Heart left ventricle (tissue), 16 donors: Measurements from ENCODE around the gene ASIC1. TPM values are rescaled to one million over a fixed set of nuclear protein-coding genes. Genes with fewer than 3 reads are reported as not detected.

Source experiments
- ATAC-seq, 4 donors: fragments of 200-7000 bp; cut with Tn5 transposase; one replicate each; pipeline ENCODE4 v1.9.1; 2020 to 2022; ENCODE audit warnings: moderate library complexity in 4 of 4, mild to moderate bottlenecking in 3 of 4, moderate number of reproducible peaks in 1 of 4
- DNase-seq, 5 donors: peaks; one replicate each; pipeline ENCODE4 v3.0.0-alpha.2; 2020
- H3K27ac ChIP-seq, 12 donors: fragments of 200-600 bp; sonication (generic) in 4 of 12; one replicate each; pipeline versions ENCODE4 v1.5.0 to v1.8.0; 2016 to 2022; ENCODE audit warnings: mild to moderate bottlenecking in 2 of 12
- H3K27me3 ChIP-seq, 9 donors: fragments of 200-600 bp; sonication (generic) in 2 of 9; one replicate each; pipeline versions ENCODE4 v1.5.1 to v1.8.0; 2016 to 2022; ENCODE audit warnings: mild to moderate bottlenecking in 3 of 9
- H3K36me3 ChIP-seq, 9 donors: fragments of 200-600 bp; sonication (generic) in 2 of 9; one replicate each; pipeline versions ENCODE4 v1.5.0 to v1.8.0; 2018 to 2022; ENCODE audit warnings: mild to moderate bottlenecking in 2 of 9
- H3K4me1 ChIP-seq, 12 donors: fragments of 200-600 bp; sonication (generic) in 4 of 12; one replicate each; pipeline versions ENCODE4 v1.5.0 to v1.8.0; 2016 to 2022; ENCODE audit warnings: mild to moderate bottlenecking in 3 of 12
- H3K4me3 ChIP-seq, 12 donors: fragments of 200-600 bp; sonication (generic) in 4 of 12; one replicate each; pipeline versions ENCODE4 v1.5.0 to v1.8.0; 2017 to 2022; ENCODE audit warnings: mild to moderate bottlenecking in 9 of 12, moderate library complexity in 4 of 12
- H3K9me3 ChIP-seq, 12 donors: fragments of 200-600 bp; sonication (generic) in 4 of 12; one replicate each; pipeline versions ENCODE4 v1.5.0 to v1.8.0; 2016 to 2022; ENCODE audit warnings: mild to moderate bottlenecking in 1 of 12
- POLR2A ChIP-seq, 2 donors: fragments of 450-650 bp; IDR thresholded peaks; one replicate each; pipeline ENCODE4 v1.6.1; 2017; ENCODE audit warnings: antibody characterized with exemption in 2 of 2, mild to moderate bottlenecking in 2 of 2, moderate library complexity in 2 of 2
- WGBS, 4 donors: extraction: QIAGEN DNeasy Blood & Tissue Kit in 2 of 4; methylation state at CpG; one replicate each; pipeline versions ENCODE4 v1.1.5 to v1.1.7; 2013 to 2018; 5-methylcytosine and 5-hydroxymethylcytosine counted together
- intact Hi-C, 10 donors: fragments of 100-400 bp; cut with DNase I; formaldehyde crosslinking; loops; one replicate each; pipeline versions ENCODE4 v1.11.1 to v1.14.2; 2022
- polyA plus RNA-seq, 2 donors: library from polyadenylated mRNA; stranded (reverse); fragments of 200-250 nt; gene quantifications; one replicate each; pipeline ENCODE4 v1.2.3, GENCODE V29; 2013
- total RNA-seq, 9 donors: library from RNA; depleted of rRNA in 2 of 9; stranded (reverse); fragments of >200 nt in 2 of 9; fragmentation: NEBNext Ultra II Directional in 3 of 9; extraction: Animal tissue kit (Norgen Biotek cat#: 25700) in 3 of 9; gene quantifications; one replicate each; pipeline versions ENCODE4 v1.1.0 to v1.2.4, GENCODE V29; 2016 to 2023
- TF ChIP-seq, protein P1 (sequence below), 12 donors: fragments of 200-600 bp; sonication (generic) in 4 of 12; IDR thresholded peaks; one replicate each; pipeline versions ENCODE4 v1.5.0 to v1.8.0; 2018 to 2022; ENCODE audit warnings: antibody characterized with exemption in 12 of 12, mild to moderate bottlenecking in 5 of 12
- donor health status: ischemic (EF 13 %, LVEDD 7.1; RV severe dilation, severe dysfunction).
- donor health status: healthy with polysubstance abuse.
- donor health status: DM: no; HTN: yes; CAD: no.
- donor health status: DM: no; HTN: no; CAD: no.
- donor health status: ischemic (EF 25% LVEDD 6.9; RV normal size, moderate dysfunction).
- donor health status: ischemic (EF 25% LVEDD 5.7; RV mildly dilated, moderate dysfunction).
- donor health status: healthy.
- donor health status: DM: yes; HTN: yes; CAD: no.
- donor health status: ischemic (EF 35%, LVEDD 5.7; RV mildly dilated, moderate dysfunction).
- donor health status: nonischemic (EF 11% LVEDD 7.7; RV severe dilation, severe dysfunction).
- donor health status: DM: yes; HTN: yes; CAD: no.
- donor health status: PGD.
- donor health status: ischemic (EF 29% LVEDD 5.4; RV normal size, mild dysfunction).
- donor health status: nonischemic (EF 23%, LVEDD 6.1; RV moderate dilation, normal function).

ASIC1 gene
- total and polyA plus RNA-seq, 11 donors, result 0.31 to 1.8 (median 0.71) TPM

DNA sequence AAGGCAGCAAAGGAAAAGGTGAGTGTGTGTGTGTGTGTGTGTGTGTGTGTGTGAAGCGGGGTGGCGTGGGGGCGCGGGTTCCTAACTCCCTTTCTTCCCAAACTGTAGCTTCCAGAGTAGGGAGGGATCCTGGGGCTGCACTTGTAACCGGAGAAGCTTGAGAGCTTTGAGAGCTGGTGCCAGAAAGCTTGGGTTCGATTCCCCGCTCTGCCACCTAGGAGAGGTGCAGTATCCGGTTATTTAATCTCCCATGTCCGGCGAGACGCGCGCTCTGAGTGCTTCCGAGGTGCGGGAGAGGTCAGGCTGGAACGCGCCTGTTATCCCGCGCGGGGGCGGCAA, 24.9 kb upstream of the ASIC1 start:
- peak overlapping the region in 10 of 12 donors; percentile 16 to 59 (median 38) for H3K4me3 ChIP-seq
- TF ChIP-seq, protein P1, sequence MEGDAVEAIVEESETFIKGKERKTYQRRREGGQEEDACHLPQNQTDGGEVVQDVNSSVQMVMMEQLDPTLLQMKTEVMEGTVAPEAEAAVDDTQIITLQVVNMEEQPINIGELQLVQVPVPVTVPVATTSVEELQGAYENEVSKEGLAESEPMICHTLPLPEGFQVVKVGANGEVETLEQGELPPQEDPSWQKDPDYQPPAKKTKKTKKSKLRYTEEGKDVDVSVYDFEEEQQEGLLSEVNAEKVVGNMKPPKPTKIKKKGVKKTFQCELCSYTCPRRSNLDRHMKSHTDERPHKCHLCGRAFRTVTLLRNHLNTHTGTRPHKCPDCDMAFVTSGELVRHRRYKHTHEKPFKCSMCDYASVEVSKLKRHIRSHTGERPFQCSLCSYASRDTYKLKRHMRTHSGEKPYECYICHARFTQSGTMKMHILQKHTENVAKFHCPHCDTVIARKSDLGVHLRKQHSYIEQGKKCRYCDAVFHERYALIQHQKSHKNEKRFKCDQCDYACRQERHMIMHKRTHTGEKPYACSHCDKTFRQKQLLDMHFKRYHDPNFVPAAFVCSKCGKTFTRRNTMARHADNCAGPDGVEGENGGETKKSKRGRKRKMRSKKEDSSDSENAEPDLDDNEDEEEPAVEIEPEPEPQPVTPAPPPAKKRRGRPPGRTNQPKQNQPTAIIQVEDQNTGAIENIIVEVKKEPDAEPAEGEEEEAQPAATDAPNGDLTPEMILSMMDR (IDR thresholded peaks at IDR 0.05), result no peak
- no peak for TF ChIP-seq POLR2A (IDR thresholded peaks at IDR 0.05)
- ATAC-seq, result no peak
- intact Hi-C loops, result no loop called here
- WGBS, 4 donors, result 20 to 31% (median 21%) methylated on average over 13 to 21 of the region's 21 CpGs
- H3K27me3 ChIP-seq, result peaks cover 0 to 24% (median 7%) of the 10 kb centered on the region in 9 donors
- peaks cover 0 to 8% (median 0%) of the 10 kb centered on the region in 12 donors for H3K4me1 ChIP-seq
- H3K9me3 ChIP-seq, result no peaks in the 10 kb centered on the region
- DNase-seq, result no peak
- no peaks in the 10 kb centered on the region for H3K36me3 ChIP-seq
- H3K27ac ChIP-seq, result peak overlapping the region in 1 of 12 donors; percentile 82

DNA sequence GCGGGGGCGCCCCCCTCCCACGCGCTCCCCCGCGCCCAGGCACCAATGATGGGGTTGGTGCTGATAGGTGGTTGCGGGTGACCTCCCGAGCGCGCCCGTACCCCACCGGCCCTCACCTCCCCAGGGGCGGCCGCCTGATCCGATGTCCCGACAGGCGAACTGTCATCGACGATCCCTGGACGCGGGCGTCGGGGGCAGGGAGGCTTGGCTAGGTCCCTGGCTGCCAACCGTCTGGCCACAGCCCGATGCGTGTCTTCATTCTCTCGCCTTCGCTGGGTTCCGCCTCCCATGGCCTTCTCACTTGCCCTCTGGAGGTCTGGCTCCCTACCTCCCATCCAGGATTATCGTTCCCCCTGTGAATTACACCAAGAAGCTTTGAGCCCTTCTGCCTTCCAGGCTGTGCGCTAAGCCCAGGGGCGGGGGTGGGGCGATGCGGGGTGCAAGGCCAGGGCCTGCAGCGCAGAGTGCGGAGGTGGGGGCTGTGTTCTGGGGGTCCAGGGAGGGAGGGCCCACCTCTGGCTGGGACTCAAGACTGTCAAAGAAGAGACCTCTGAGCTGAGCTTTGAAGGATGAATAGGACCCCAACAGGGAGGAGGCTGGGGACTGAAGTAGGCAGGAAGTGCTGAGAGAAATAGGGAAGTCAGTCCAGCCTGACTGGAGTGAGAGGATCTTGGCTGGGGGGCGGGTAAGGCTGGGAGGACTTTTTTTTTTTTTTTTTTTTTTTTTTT, 24.4 kb upstream of the ASIC1 start:
- peak in 3 of 4 donors; percentile 42 to 76 (median 71) for ATAC-seq
- H3K4me1 ChIP-seq, result peaks cover 0 to 8% (median 0%) of the 10 kb centered on the region in 12 donors

DNA sequence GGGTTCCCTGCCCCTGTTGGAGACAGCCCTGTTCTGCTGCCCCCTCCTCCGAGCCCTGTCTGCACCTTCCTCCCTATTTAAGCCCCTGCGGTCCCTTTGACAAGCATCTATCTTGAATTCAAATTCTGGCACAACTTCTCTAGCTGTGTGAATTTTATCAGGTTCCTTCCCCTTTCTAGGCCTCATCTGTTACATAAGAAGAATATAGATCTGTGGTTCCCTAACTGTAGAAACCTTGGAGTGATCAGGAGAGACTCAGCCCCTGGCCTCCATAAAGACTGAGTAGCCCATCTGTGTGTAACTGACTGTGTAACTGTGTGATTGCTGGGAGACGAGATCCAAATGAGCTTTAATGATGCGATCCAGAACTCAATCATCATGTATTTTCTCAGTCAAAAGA, 19.1 kb upstream of the ASIC1 start:
- intact Hi-C loops, result loop anchor here in 2 of 10 donors (5.0 kb wide), 1 partner anchor 34 kb away; no protein-coding TSS in a partner anchor
- H3K9me3 ChIP-seq, result no peaks in the 10 kb centered on the region
- 90 to 97% (median 92%) methylated on average over 4 of the region's 4 CpGs for WGBS, 4 donors
- no peak for ATAC-seq
- no peak overlapping the region for H3K27ac ChIP-seq
- H3K4me3 ChIP-seq, result no peak overlapping the region
- H3K4me1 ChIP-seq, result peaks cover 0 to 8% (median 0%) of the 10 kb centered on the region in 12 donors
- TF ChIP-seq, protein P1 (IDR thresholded peaks at IDR 0.05), result no peak
- no peak for TF ChIP-seq POLR2A (IDR thresholded peaks at IDR 0.05)
- DNase-seq, result no peak
- H3K27me3 ChIP-seq, result peaks cover 0 to 7% (median 0%) of the 10 kb centered on the region in 9 donors
- H3K36me3 ChIP-seq, result no peaks in the 10 kb centered on the region

More for the DNA sequence above, 24.4 kb upstream of the ASIC1 start:
- peak in 1 of 5 donors; percentile 36 for DNase-seq
- Histone ChIP-seq H3K27ac (peak overlapping the region in 1 of 12 donors; percentile 82), H3K9me3 (no peaks in the 10 kb centered on the region), H3K36me3 (no peaks in the 10 kb centered on the region), H3K27me3 (peaks cover 0 to 24% (median 7%) of the 10 kb centered on the region in 9 donors), H3K4me3 (peak overlapping the region in 10 of 12 donors; percentile 16 to 59 (median 38))
- 15 to 38% (median 17%) methylated on average over 12 to 37 of the region's 37 CpGs for WGBS, 4 donors
- intact Hi-C loops, result no loop called here
- TF ChIP-seq POLR2A (IDR thresholded peaks at IDR 0.05), result no peak
- TF ChIP-seq, protein P1 (IDR thresholded peaks at IDR 0.05), result no peak

DNA sequence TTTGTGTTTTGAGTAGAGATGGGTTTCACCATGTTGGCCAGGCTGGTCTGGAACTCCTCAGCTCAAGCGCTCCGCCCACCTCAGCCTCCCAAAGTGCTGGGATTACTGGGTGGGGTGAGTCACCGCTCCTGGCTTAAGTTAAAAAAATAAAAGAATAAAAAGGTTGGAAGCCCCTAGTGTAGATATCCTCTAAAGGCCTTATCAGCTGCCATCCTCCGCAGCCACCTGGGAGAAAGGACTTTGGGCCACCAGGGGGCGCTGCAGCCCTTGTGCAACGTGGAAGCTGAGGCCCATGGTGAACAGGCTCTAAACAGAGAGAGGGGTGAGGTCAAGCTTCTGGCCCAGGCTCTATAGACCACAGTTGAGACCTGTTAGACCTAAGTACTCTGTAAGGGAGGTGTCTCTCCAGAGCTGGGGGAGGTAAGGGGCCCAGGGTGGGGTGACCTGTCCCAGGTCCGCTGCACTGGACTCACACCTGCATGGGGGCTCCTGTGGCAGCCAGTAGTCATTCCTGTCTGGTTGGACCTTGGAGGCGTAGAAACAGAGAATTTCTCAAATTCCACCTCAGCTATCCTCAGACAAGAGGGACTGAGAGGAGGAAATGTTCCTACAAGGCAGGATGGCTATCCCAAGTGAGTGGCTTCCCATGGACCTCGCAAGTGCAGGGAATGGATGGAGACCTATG, 18.1 kb upstream of the ASIC1 start:
- H3K27me3 ChIP-seq, result peaks cover 0 to 3% (median 0%) of the 10 kb centered on the region in 9 donors
- TF ChIP-seq POLR2A (IDR thresholded peaks at IDR 0.05), result no peak
- TF ChIP-seq, protein P1 (IDR thresholded peaks at IDR 0.05), result peak; percentile 74 to 96 (median 87)
- DNase-seq (peak; percentile 74 to 90 (median 80)), ATAC-seq (peak; percentile 31 to 91 (median 84))
- H3K4me1 ChIP-seq, result peaks cover 0 to 5% (median 0%) of the 10 kb centered on the region in 12 donors
- no peak overlapping the region for H3K27ac ChIP-seq
- intact Hi-C loops, result loop anchor here in 3 of 10 donors (1.0 to 5.0 kb wide), 2 partner anchors 31 to 33 kb away; no protein-coding TSS in a partner anchor
- WGBS, 4 donors, result 46 to 50% (median 48%) methylated on average over 9 of the region's 9 CpGs
- no peaks in the 10 kb centered on the region for H3K36me3 ChIP-seq
- no peak overlapping the region for H3K4me3 ChIP-seq
- H3K9me3 ChIP-seq, result no peaks in the 10 kb centered on the region
